ENCODE measurements around the gene ANTXR1. TPM values are rescaled to one million over a fixed set of nuclear protein-coding genes. Genes with fewer than 3 reads are reported as not detected.

The ANTXR1 gene
- total RNA-seq, 2 donors from 2014 or later: not detected

DNA sequence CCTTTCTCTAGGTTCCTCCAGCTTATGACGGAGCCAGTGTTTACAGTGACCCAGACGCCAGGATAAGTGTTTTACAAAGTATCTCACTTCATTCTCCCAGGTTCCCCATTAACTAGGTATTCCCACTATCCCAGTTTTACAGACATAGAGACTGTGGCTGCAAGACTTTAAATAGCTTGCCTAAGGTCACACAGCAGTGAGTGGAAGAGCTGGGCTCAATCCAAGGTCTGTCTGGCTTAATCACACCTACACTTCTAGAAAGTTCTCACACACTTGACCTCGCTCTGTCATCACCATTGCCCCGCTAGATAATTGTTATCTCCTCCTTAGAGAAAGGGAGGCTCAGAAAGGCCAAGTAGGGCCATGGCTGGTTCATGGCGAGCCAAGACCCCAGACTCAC lies 110.2 kb downstream of the ANTXR1 start:
- DNase-seq (ENCODE audit: low spot score in 2 of 2) (no peak), ATAC-seq (no peak)
- no peaks in the 10 kb centered on the region for H3K9me3 Mint-ChIP-seq
- H3K36me3 Mint-ChIP-seq: no peaks in the 10 kb centered on the region
- H3K27ac Mint-ChIP-seq: no peak overlapping the region

DNA sequence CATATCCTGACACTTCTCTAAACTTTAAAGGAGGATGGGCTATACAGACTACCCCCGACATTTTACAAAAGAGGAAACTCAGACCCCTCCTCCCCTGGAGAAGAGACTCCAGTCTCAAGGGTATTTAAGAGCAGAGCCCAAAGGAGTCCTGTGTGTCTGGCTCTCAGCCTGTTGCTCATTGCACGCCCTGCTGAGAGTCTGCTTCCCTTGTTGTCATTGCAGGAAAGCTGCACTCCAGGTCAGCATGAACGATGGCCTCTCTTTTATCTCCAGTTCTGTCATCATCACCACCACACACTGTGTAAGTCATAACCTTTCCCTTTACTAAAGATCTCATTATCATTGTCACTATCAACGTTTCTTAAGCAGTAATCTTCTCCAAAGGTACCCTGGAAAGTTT lies 111.4 kb downstream of the ANTXR1 start:
- no peak for ATAC-seq
- no peaks in the 10 kb centered on the region for H3K9me3 Mint-ChIP-seq
- H3K27ac Mint-ChIP-seq: no peak overlapping the region
- no peak for DNase-seq (ENCODE audit: low spot score in 2 of 2)
- H3K36me3 Mint-ChIP-seq: no peaks in the 10 kb centered on the region

- no peaks in the 10 kb centered on the region for H3K36me3 Mint-ChIP-seq
- H3K9me3 Mint-ChIP-seq: no peaks in the 10 kb centered on the region
- ATAC-seq (no peak), DNase-seq (ENCODE audit: low spot score in 2 of 2) (no peak)
- H3K27ac Mint-ChIP-seq: no peak overlapping the region
Observed at GRCh38 chr2:69125816-69126215, 112.8 kb downstream of the ANTXR1 start.

- H3K9me3 Mint-ChIP-seq: no peaks in the 10 kb centered on the region
- ATAC-seq (no peak), DNase-seq (ENCODE audit: low spot score in 2 of 2) (no peak)
- H3K36me3 Mint-ChIP-seq: no peaks in the 10 kb centered on the region
- no peak overlapping the region for H3K27ac Mint-ChIP-seq
Observed at GRCh38 chr2:69126341-69126740, 113.4 kb downstream of the ANTXR1 start.

- Mint-ChIP-seq H3K36me3 (no peaks in the 10 kb centered on the region), H3K27ac (peak overlapping the region in 1 of 2 donors; percentile 57), H3K9me3 (no peaks in the 10 kb centered on the region)
- DNase-seq (ENCODE audit: low spot score in 2 of 2) (no peak), ATAC-seq (no peak)
Observed at GRCh38 chr2:69131452-69131851, 118.5 kb downstream of the ANTXR1 start.

DNA sequence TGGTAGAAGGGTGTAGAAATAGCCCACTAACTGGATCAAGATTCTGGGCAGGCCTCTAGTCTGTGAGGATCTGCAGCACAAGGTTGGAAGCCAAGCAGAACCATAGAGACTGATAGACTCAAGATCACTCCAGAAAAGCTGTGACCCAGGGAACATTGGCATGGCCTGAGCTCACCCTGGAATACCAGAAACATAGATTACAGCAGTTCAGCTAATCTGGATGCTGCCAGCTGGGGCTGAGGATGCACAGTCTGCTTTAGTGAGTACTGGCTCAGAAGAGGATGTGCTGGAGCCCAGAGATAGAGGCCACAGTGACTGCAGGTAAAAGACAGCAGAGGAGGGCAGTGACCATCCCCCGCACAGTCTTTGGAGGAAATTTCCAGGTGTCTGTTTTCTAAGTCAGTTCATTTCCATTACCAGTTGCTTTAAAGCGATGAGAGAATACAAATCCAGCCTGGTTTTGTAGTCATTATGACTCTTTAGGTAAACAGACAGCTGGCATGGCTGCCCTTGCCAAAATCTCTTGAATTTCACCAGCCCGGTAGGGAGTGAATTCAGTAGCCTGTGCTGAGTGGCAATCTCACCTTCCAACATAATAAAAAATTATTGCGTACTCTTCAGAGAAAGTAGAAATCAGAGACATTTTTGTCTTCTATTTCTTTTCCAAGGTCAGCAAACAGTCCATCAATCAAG lies 119.2 kb downstream of the ANTXR1 start:
- Mint-ChIP-seq H3K27ac (no peak overlapping the region), H3K36me3 (no peaks in the 10 kb centered on the region), H3K9me3 (no peaks in the 10 kb centered on the region)
- ATAC-seq (no peak), DNase-seq (ENCODE audit: low spot score in 2 of 2) (no peak)

- H3K9me3 Mint-ChIP-seq: no peaks in the 10 kb centered on the region
- no peaks in the 10 kb centered on the region for H3K36me3 Mint-ChIP-seq
- no peak for DNase-seq (ENCODE audit: low spot score in 2 of 2)
- no peak overlapping the region for H3K27ac Mint-ChIP-seq
- no peak for ATAC-seq
Observed at GRCh38 chr2:69132960-69133590, 120.1 kb downstream of the ANTXR1 start.

GRCh38 chr2:69133898-69134297 lies 120.9 kb downstream of the ANTXR1 start:
- H3K36me3 Mint-ChIP-seq: no peaks in the 10 kb centered on the region
- no peak overlapping the region for H3K27ac Mint-ChIP-seq
- ATAC-seq (no peak), DNase-seq (ENCODE audit: low spot score in 2 of 2) (no peak)
- H3K9me3 Mint-ChIP-seq: no peaks in the 10 kb centered on the region

DNA sequence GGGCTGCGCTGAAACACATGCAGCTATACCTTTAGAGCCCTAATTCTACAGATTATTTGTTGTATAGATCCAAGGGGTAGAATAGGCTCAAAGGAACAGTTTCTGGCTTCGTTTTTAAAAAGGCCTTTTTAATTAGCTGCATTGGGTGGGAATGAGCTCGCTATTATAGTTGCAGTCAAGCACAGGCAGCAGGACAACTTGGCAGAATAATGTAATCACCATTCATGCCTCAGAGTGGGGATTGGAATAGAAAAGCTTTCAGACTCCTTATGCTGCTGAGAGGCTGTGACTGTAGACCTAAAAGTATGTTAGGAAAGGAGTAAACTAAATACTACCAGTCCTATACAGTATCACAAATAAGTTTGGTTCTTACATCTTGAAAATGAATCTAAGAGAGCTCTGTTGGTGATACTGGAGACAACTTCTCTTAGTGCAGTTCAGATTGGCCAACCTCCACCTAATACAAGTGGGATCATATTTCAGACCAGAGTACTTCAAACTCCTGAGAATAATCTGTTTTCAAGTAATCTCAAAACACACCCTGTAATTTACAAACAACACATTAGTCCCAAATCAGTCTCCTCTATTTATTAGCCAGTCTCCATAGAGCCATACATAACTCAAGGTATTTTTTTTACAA lies 121.4 kb downstream of the ANTXR1 start:
- no peak for ATAC-seq
- Mint-ChIP-seq H3K27ac (no peak overlapping the region), H3K36me3 (no peaks in the 10 kb centered on the region), H3K9me3 (no peaks in the 10 kb centered on the region)
- no peak for DNase-seq (ENCODE audit: low spot score in 2 of 2)

- Mint-ChIP-seq H3K27ac (no peak overlapping the region), H3K36me3 (no peaks in the 10 kb centered on the region), H3K9me3 (no peaks in the 10 kb centered on the region)
- ATAC-seq (no peak), DNase-seq (ENCODE audit: low spot score in 2 of 2) (no peak)
Observed at GRCh38 chr2:69138247-69138772, 125.3 kb downstream of the ANTXR1 start.

DNA sequence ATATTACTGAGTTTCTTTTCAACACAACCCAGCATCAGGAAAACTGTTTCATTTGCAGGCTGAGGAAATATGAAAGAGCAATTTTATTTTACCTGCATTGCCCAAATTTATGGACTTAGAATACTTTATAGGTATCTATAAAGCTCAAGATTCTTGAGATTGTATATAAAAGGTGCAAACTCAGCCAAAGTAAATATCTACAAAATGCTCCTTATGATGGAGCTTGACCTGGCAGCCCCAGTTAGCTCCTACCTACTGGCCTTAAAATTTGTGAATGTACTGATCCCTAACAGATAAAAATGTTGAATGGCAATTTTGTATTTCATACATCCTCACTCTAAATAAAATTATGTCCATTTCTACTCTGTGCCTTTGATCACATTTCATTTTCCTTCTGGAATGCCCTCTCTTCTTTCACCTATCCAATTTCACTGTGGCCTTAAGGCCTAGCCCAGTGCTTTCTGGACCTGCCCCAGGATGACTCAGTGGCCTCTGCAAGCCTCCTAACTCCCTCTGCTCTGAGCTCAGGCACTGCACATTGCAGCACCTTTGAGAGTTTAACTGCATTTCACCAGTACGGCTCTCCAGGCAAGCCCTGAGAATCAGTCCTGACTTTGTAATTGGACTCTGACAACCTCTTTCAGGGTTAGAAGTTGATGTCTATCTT lies 125.9 kb downstream of the ANTXR1 start:
- Mint-ChIP-seq H3K36me3 (no peaks in the 10 kb centered on the region), H3K27ac (no peak overlapping the region), H3K9me3 (no peaks in the 10 kb centered on the region)
- ATAC-seq (no peak), DNase-seq (ENCODE audit: low spot score in 2 of 2) (no peak)

- no peak overlapping the region for H3K27ac Mint-ChIP-seq
- no peaks in the 10 kb centered on the region for H3K9me3 Mint-ChIP-seq
- DNase-seq (ENCODE audit: low spot score in 2 of 2): no peak
- no peaks in the 10 kb centered on the region for H3K36me3 Mint-ChIP-seq
- ATAC-seq: no peak
Observed at GRCh38 chr2:69139778-69140670, 127.0 kb downstream of the ANTXR1 start.

DNA sequence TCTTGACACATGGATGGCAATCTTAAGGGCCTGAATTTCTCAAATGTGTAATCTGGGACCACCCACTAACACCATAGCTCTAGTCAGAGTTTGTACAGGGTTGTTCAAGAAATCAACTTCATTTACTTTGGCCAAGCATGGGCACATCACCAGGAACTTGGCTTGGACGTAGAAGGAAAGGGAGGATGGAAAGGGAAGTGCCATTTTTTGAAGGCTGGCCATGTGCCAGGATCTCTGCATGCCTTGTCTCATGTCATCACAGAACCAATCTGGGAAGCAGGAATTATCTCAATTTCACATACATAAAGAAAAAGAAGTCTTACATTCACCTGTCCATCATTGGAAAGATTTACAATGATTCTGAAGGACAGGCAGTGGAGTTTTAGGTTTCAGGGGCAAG lies 128.1 kb downstream of the ANTXR1 start:
- DNase-seq (ENCODE audit: low spot score in 2 of 2) (no peak), ATAC-seq (no peak)
- Mint-ChIP-seq H3K27ac (no peak overlapping the region), H3K9me3 (no peaks in the 10 kb centered on the region), H3K36me3 (no peaks in the 10 kb centered on the region)

- no peak for ATAC-seq
- H3K9me3 Mint-ChIP-seq: no peaks in the 10 kb centered on the region
- H3K27ac Mint-ChIP-seq: no peak overlapping the region
- H3K36me3 Mint-ChIP-seq: no peaks in the 10 kb centered on the region
- DNase-seq (ENCODE audit: low spot score in 2 of 2): no peak
Observed at GRCh38 chr2:69143748-69144360, 130.9 kb downstream of the ANTXR1 start.

DNA sequence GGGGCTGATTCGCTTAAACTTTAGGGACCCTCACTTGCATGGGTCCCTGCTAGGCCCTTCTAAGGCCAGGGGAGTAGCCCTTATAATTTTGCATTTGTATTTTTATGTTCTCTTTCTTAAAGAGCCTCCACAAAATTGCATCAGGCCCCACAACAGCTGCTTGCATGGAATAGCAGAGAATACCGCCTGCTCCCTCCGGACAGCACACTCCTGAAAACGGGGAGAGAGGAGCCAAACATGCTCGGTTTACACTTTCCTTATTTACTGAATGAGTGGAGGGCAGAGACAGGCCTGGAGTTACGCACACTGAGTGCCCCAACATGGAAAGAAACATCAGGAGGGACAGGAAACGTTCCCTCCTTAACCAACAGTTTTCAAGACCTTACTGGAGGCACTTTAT lies 132.2 kb downstream of the ANTXR1 start:
- no peak for ATAC-seq
- H3K27ac Mint-ChIP-seq: no peak overlapping the region
- no peaks in the 10 kb centered on the region for H3K9me3 Mint-ChIP-seq
- DNase-seq (ENCODE audit: low spot score in 2 of 2): no peak
- no peaks in the 10 kb centered on the region for H3K36me3 Mint-ChIP-seq
